ENCODE results near the gene ANKLE2. TPM values are rescaled to one million over a fixed set of nuclear protein-coding genes. Genes with fewer than 3 reads are reported as not detected.

Gene ANKLE2
- total RNA-seq, 2 donors from 2014 or later = 31.1 to 82.4 TPM

GRCh38 chr12:132727091-132727794 lies 34.4 kb downstream of the ANKLE2 start:
- Histone ChIP-seq H3K27me3 (replicated peaks; ENCODE audit: insufficient read depth) (no peaks in the 10 kb centered on the region), H3K27ac (no peak overlapping the region), H3K36me3 (peaks cover 12 to 35% of the 10 kb centered on the region in 2 donors), H3K4me3 (no peak overlapping the region), H3K9me3 (no peaks in the 10 kb centered on the region), H3K4me1 (replicated peaks) (no peaks in the 10 kb centered on the region)
- no peak for DNase-seq (ENCODE audit: low spot score)
- 94% methylated on average over 37 of the region's 37 CpGs for WGBS
- TF ChIP-seq CTCF (IDR thresholded peaks at IDR 0.05) = no peak
- no peak for TF ChIP-seq POLR2AphosphoS5 (IDR thresholded peaks at IDR 0.05)
- no peak for TF ChIP-seq POLR2A (IDR thresholded peaks at IDR 0.05)
- intact Hi-C loops (cut with DNase I) = no loop called here

GRCh38 chr12:132726386-132726785 lies 35.2 kb downstream of the ANKLE2 start:
- WGBS = 95% methylated on average over 12 of the region's 12 CpGs
- Histone ChIP-seq H3K27me3 (replicated peaks; ENCODE audit: insufficient read depth) (no peaks in the 10 kb centered on the region), H3K4me1 (replicated peaks) (no peaks in the 10 kb centered on the region), H3K9me3 (no peaks in the 10 kb centered on the region), H3K27ac (no peak overlapping the region), H3K36me3 (peaks cover 12 to 30% of the 10 kb centered on the region in 2 donors), H3K4me3 (no peak overlapping the region)
- TF ChIP-seq POLR2AphosphoS5 (IDR thresholded peaks at IDR 0.05) = no peak
- TF ChIP-seq CTCF (IDR thresholded peaks at IDR 0.05) = no peak
- no peak for TF ChIP-seq POLR2A (IDR thresholded peaks at IDR 0.05)
- intact Hi-C loops (cut with DNase I) = no loop called here
- DNase-seq (ENCODE audit: low spot score) = no peak

GRCh38 chr12:132724506-132725241 lies 37.0 kb downstream of the ANKLE2 start:
- H3K4me1 ChIP-seq (replicated peaks) = no peaks in the 10 kb centered on the region
- no peak for DNase-seq (ENCODE audit: low spot score)
- H3K27ac ChIP-seq = no peak overlapping the region
- H3K36me3 ChIP-seq = peaks cover 9 to 37% of the 10 kb centered on the region in 2 donors
- intact Hi-C loops (cut with DNase I) = no loop called here
- no peaks in the 10 kb centered on the region for H3K9me3 ChIP-seq
- H3K27me3 ChIP-seq (replicated peaks; ENCODE audit: insufficient read depth) = no peaks in the 10 kb centered on the region
- no peak overlapping the region for H3K4me3 ChIP-seq
- TF ChIP-seq POLR2AphosphoS5 (IDR thresholded peaks at IDR 0.05) (no peak), CTCF (IDR thresholded peaks at IDR 0.05) (no peak), POLR2A (IDR thresholded peaks at IDR 0.05) (no peak)
- 90% methylated on average over 30 of the region's 30 CpGs for WGBS

- no peak for TF ChIP-seq CTCF (IDR thresholded peaks at IDR 0.05)
- no peak for TF ChIP-seq POLR2AphosphoS5 (IDR thresholded peaks at IDR 0.05)
- TF ChIP-seq POLR2A (IDR thresholded peaks at IDR 0.05) = no peak
- H3K9me3 ChIP-seq = no peaks in the 10 kb centered on the region
- H3K27ac ChIP-seq = no peak overlapping the region
- no peaks in the 10 kb centered on the region for H3K4me1 ChIP-seq (replicated peaks)
- intact Hi-C loops (cut with DNase I) = no loop called here
- peaks cover 9 to 43% of the 10 kb centered on the region in 2 donors for H3K36me3 ChIP-seq
- DNase-seq (ENCODE audit: low spot score) = no peak
- no peak overlapping the region for H3K4me3 ChIP-seq
- H3K27me3 ChIP-seq (replicated peaks; ENCODE audit: insufficient read depth) = no peaks in the 10 kb centered on the region
- 94% methylated on average over 2 of the region's 2 CpGs for WGBS
Measured at GRCh38 chr12:132723764-132724140, 37.9 kb downstream of the ANKLE2 start.
